ENCODE data around the gene LMAN2.

The LMAN2 gene

DNA sequence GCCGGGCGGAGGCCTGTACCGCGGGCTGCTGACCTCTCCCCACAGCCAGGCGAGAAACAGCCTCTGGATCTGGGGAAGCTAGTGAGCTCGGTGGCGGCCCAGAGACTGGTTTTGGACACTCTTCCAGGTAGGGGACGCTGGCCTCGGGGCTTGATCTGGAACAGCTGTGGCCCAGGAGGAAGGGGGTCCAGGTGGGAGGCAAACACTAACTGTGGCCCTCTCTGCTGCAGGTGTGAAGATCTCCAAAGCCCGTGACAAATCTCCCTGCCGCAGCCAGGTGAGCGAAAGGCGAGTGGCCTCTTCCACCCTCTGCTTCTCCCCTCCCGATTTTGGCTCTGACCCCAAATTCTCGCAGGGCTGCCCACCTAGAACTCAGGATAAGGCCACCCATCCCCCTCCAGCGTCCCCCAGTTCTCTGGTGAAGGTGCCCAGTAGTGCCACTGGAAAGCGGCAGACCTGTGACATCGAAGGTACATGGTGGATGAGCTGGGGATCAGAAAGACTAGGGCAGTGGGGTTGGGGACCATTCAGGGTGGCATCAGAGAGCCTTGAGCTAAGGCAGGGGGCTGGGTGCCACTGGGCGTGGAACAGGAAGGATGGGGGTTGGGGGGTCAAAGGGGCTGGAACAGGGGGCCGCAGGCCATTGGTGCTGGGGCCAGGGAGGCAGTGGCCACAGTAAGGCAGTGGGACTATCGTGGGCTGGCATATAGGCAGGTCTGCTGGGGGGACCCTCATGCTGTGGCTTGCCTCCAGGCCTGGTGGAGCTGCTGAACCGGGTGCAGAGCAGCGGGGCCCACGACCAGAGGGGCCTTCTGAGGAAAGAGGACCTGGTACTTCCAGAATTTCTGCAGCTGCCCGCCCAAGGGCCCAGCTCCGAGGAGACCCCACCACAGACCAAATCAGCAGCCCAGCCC lies 19.9 kb upstream of the LMAN2 start:
- no peak for TF ChIP-seq Cebpa-rat (IDR thresholded peaks at IDR 0.05)
- Histone ChIP-seq H3K4me2 (peak overlapping the region; percentile 97), H3K27ac (peak overlapping the region; percentile 83), H3K27me3 (no peaks in the 10 kb centered on the region), H3K9ac (peak overlapping the region; percentile 86), H3K9me3 (no peaks in the 10 kb centered on the region), H4K20me1 (no peaks in the 10 kb centered on the region), H3K36me3 (peaks cover 18% of the 10 kb centered on the region), H3K4me1 (peaks cover 55% of the 10 kb centered on the region), H3K4me3 (peak overlapping the region; percentile 72)

- Histone ChIP-seq H3K36me3 (peaks cover 18% of the 10 kb centered on the region), H3K9ac (peak overlapping the region; percentile 86), H3K27me3 (no peaks in the 10 kb centered on the region), H4K20me1 (no peaks in the 10 kb centered on the region), H3K4me1 (peaks cover 47% of the 10 kb centered on the region), H3K4me3 (peak overlapping the region; percentile 72), H3K9me3 (no peaks in the 10 kb centered on the region), H3K4me2 (peak overlapping the region; percentile 97), H3K27ac (peak overlapping the region; percentile 20)
- TF ChIP-seq Cebpa-rat (IDR thresholded peaks at IDR 0.05), result no peak
Observed at GRCh38 chr5:177370488-177371119, 19.1 kb upstream of the LMAN2 start.

- Histone ChIP-seq H3K4me3 (no peak overlapping the region), H3K9ac (peak overlapping the region; percentile 37; the same call in 1 of the 2 replicates), H3K4me1 (peaks cover 43% of the 10 kb centered on the region), H3K36me3 (peaks cover 18% of the 10 kb centered on the region), H3K4me2 (peak overlapping the region; percentile 67), H3K27me3 (no peaks in the 10 kb centered on the region), H3K27ac (peak overlapping the region; percentile 20), H3K9me3 (no peaks in the 10 kb centered on the region), H4K20me1 (no peaks in the 10 kb centered on the region)
- TF ChIP-seq Cebpa-rat (IDR thresholded peaks at IDR 0.05), result no peak
Observed at GRCh38 chr5:177369645-177370440, 18.4 kb upstream of the LMAN2 start.

DNA sequence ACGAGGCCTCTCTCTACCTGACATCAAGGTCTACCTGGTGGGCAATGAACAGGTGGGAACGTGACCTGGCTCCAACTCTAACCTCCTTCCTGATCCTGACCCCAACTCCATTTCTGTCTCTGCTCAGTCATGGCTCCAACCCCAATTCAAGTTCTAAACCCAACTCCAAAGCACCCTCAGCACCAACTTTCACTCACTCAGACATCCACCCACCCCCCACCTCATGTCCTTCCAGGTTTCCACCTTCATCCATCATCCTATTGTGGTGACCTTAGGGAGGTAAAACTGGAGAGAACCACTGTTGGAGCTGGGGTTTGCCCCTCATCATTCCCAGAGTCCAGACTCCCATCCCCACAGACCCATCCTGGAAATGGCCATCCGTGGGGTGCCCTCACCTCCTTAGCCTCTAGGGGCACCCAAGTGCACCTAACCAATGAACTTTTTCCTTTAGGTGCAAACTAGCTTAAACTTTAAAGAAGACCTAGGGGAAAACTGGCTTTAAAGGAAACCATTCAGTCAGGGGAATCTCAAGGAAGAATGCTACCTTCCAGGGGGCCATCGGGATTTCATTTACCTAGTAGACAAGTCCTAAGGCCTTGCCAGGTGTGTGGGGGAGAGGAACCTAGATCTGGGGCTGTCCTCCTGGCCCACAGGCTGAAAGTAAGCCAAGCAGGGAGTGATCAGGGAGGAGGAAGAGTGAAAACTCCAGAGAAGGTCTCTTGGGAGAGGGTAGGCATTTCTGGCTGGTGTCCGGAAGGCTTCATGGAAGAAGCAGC lies 17.6 kb upstream of the LMAN2 start:
- peak overlapping the region; percentile 67 for H3K4me2 ChIP-seq
- H3K4me1 ChIP-seq, result peaks cover 49% of the 10 kb centered on the region
- TF ChIP-seq Cebpa-rat (IDR thresholded peaks at IDR 0.05), result no peak
- H3K9me3 ChIP-seq, result no peaks in the 10 kb centered on the region
- peak overlapping the region; percentile 37; the same call in 1 of the 2 replicates for H3K9ac ChIP-seq
- no peaks in the 10 kb centered on the region for H3K27me3 ChIP-seq
- no peaks in the 10 kb centered on the region for H4K20me1 ChIP-seq
- peak overlapping the region; percentile 20; the same call in 1 of the 2 replicates for H3K27ac ChIP-seq
- peaks cover 18% of the 10 kb centered on the region for H3K36me3 ChIP-seq
- H3K4me3 ChIP-seq, result no peak overlapping the region

DNA sequence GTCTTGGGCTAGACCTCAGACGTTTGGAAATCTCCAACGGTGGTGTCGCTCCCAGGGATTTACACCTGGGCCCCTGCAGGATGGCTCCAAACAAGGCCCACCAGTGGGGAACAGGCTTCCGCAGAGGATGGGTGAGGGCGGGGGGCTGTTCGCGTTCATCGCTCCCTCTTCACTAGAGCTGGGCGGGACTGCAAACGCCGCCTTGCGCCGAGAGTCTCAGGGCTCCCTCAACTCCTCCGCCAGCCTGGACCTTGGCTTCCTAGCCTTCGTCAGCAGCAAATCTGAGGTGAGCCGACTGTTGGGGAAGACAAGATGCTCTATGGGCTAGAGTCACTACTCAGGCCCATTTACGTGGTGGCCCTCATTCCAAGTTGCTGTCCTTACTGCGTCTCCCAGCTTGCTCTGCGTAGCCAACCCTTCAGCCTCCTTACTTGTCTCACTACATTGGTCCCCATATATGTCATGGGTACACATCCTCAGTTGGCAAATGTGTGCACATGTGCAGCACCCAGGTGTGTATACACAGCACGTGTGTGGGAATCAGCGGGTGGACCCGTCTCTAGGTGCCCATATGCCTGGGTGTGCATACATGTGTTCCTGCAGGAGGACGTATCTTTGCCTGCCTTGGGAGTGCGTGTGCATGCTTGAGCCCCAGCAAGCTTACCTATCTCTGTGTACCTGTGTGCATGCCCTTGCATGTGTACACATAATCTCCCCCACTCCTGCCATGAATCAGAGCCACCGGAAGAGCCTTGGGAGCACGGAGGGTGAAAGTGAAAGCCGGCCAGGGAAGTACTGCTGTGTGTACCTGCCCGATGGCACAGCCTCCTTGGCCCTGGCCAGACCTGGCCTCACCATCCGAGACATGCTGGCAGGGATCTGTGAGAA lies 16.8 kb upstream of the LMAN2 start:
- H3K4me3 ChIP-seq, result no peak overlapping the region
- peaks cover 56% of the 10 kb centered on the region for H3K4me1 ChIP-seq
- H3K36me3 ChIP-seq, result peaks cover 18% of the 10 kb centered on the region
- no peak overlapping the region for H3K9ac ChIP-seq
- no peak overlapping the region for H3K27ac ChIP-seq
- no peaks in the 10 kb centered on the region for H3K27me3 ChIP-seq
- no peak overlapping the region for H3K4me2 ChIP-seq
- TF ChIP-seq Cebpa-rat (IDR thresholded peaks at IDR 0.05), result no peak
- no peaks in the 10 kb centered on the region for H4K20me1 ChIP-seq
- no peaks in the 10 kb centered on the region for H3K9me3 ChIP-seq

GRCh38 chr5:177367323-177367848 lies 15.9 kb upstream of the LMAN2 start:
- peaks cover 18% of the 10 kb centered on the region for H3K36me3 ChIP-seq
- no peak overlapping the region for H3K27ac ChIP-seq
- H3K4me3 ChIP-seq, result no peak overlapping the region
- no peaks in the 10 kb centered on the region for H3K27me3 ChIP-seq
- H3K4me1 ChIP-seq, result peaks cover 56% of the 10 kb centered on the region
- no peaks in the 10 kb centered on the region for H4K20me1 ChIP-seq
- H3K9me3 ChIP-seq, result no peaks in the 10 kb centered on the region
- H3K4me2 ChIP-seq, result no peak overlapping the region
- no peak overlapping the region for H3K9ac ChIP-seq
- no peak for TF ChIP-seq Cebpa-rat (IDR thresholded peaks at IDR 0.05)

GRCh38 chr5:177366528-177367322 lies 15.3 kb upstream of the LMAN2 start:
- Histone ChIP-seq H3K27me3 (no peaks in the 10 kb centered on the region), H3K4me3 (no peak overlapping the region), H4K20me1 (no peaks in the 10 kb centered on the region), H3K9me3 (no peaks in the 10 kb centered on the region), H3K4me2 (no peak overlapping the region), H3K36me3 (peaks cover 18% of the 10 kb centered on the region), H3K4me1 (peaks cover 56% of the 10 kb centered on the region), H3K9ac (no peak overlapping the region), H3K27ac (no peak overlapping the region; the same call in 1 of the 2 replicates)
- no peak for TF ChIP-seq Cebpa-rat (IDR thresholded peaks at IDR 0.05)
